Coronary artery (tissue), 2 donors: ENCODE measurements around the gene USP30.

ENCODE experiments used
- DNase-seq: peaks from one replicate; pipeline ENCODE4 v3.0.0-alpha.2; 2017; ENCODE audit warnings: low spot score
- H3K27ac ChIP-seq, 2 donors: fragments of 200-600 bp; sonication (generic); one replicate each; pipeline ENCODE4 v1.5.1; 2016 to 2019
- H3K4me3 ChIP-seq: fragments of 200-600 bp; sonication (generic); 2 replicates; pipeline ENCODE4 v1.5.1; 2016; ENCODE audit warnings: mild to moderate bottlenecking, moderate library complexity
- TF ChIP-seq, protein P1 (sequence below): fragments of 200-600 bp; sonication (generic); IDR thresholded peaks from one replicate; pipeline ENCODE4 v1.5.1; 2019; ENCODE audit warnings: antibody characterized with exemption

The USP30 gene

DNA sequence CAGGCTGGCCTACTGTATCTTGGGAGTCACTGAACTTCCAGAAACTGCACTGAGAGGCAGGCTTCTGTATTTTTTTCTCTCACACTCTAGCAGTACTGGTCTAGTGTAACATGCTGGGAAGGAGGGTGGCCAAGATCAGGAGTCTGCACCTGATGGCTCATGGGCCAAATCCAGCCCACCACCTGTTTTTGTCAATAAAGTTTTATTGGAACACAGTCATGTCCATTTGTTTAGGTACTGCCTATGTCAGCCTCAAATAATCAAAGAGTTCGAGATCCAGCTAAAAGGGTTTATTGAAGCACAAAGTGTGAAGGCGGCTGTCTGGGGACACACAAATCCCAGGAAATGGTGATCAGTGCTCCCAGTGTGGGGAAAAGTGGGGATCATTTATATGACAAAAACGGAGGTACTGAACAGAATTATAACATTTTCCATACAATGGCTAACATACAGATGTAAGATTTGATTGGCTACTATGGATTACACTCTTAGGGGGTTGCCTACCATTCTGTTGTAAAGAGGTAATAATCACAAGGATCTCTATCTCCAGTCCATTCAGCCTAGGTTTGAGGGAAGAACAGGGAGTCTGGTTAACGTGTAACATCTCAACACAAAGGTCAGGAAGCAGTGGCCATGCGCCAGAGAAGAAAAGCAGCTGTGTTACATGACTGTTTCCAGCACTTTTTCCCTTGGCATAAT lies 12.9 kb downstream of the USP30 start:
- no peak for DNase-seq
- Histone ChIP-seq H3K4me3 (no peak overlapping the region), H3K27ac (no peak overlapping the region)
- TF ChIP-seq, protein P1, sequence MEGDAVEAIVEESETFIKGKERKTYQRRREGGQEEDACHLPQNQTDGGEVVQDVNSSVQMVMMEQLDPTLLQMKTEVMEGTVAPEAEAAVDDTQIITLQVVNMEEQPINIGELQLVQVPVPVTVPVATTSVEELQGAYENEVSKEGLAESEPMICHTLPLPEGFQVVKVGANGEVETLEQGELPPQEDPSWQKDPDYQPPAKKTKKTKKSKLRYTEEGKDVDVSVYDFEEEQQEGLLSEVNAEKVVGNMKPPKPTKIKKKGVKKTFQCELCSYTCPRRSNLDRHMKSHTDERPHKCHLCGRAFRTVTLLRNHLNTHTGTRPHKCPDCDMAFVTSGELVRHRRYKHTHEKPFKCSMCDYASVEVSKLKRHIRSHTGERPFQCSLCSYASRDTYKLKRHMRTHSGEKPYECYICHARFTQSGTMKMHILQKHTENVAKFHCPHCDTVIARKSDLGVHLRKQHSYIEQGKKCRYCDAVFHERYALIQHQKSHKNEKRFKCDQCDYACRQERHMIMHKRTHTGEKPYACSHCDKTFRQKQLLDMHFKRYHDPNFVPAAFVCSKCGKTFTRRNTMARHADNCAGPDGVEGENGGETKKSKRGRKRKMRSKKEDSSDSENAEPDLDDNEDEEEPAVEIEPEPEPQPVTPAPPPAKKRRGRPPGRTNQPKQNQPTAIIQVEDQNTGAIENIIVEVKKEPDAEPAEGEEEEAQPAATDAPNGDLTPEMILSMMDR = no peak

DNA sequence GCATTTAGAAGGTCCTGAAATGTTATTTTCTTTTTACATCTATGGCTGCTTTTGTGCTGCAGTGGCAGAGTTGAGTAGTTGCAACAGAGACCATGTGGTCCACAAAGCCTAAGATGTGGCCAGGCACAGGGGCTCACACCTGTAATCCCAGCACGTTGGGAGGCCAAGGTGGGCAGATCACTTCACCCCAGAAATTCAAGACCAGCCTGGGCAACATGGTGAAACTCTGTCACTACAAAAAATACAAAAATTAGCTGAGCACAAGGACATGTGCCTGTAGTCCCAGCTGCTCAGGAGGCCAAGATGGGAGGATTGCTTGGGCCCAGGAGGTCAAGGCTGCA lies 13.4 kb downstream of the USP30 start:
- DNase-seq = no peak
- TF ChIP-seq, protein P1 = no peak
- Histone ChIP-seq H3K27ac (no peak overlapping the region), H3K4me3 (no peak overlapping the region)

DNA sequence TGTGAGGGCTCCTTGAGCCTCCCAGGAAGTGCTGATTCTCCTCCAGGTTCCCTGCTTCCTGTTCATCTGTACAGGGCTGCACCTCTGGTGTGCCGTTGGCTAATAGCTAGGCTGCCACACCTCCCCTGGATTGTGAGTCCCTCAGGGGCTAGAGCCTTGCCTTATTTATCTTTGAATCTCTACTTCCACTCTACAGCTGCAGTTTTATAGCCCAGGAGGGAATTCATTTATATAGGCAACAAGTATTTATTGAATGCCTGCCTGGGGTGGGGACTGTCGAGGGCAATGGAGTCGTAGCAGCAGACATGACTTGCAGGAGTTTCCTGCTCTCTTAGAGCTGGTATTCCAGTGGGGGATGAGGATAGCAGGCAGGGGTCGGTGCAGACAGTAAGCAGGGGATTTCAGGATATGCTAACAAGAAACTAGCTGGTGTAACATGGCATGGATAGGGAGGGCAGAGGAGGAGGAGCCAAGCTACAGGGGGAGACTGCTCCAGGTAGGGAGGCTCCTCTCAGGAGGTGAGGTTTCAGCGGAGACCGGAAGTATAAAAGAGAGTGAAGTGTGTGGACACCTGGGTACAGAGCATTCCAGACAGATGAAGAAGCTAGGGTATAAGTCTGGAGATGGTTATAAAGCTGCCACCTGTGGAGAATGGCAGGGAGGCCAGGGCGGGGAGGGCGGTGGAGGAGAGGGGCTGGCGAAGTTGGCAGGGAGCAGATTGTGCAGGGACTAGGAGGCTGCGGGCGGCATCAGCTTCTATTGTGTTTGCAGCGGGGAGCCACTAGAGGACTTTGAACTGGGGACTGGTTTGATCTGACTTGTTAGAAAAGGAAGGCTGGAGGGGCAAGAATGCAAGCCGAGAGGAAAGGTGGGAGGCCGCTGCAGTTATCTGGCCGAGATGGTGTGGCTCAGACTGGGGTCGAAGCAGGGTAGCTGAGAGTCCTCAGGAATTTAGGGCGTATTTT lies 17.2 kb downstream of the USP30 start:
- no peak overlapping the region for H3K27ac ChIP-seq
- no peak for DNase-seq
- H3K4me3 ChIP-seq = no peak overlapping the region
- TF ChIP-seq, protein P1 = no peak

DNA sequence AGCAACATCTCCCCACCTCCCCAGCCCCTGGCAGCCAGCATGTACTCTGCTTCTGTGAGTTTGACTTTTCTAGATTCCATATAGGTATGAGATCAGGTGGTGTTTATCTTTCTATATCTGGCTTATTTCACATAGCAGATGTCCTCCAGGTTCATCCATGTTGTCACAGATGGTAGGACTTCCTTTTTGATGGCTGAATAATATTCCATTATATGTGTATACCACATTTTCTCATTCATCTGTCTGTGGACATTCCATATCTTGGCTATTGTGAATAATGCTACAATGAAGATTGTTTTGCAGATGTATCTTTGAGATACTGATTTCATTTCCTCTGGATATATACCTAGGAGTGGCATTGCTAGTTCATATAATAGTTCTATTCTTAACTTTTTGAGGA lies 22.5 kb downstream of the USP30 start:
- no peak overlapping the region for H3K27ac ChIP-seq
- TF ChIP-seq, protein P1 = no peak
- no peak for DNase-seq
- no peak overlapping the region for H3K4me3 ChIP-seq

DNA sequence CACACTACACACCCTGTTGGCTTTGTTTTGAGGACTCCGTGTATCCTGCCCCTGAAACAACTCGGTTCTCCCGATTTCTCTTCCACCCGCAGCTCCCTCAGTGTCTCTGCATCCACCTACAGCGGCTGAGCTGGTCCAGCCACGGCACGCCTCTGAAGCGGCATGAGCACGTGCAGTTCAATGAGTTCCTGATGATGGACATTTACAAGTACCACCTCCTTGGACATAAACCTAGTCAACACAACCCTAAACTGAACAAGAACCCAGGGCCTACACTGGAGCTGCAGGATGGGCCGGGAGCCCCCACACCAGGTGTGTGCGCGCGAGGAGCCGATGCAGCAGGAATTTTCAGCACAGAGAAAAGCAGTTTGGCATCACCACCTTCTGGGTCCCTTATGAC lies 30.4 kb downstream of the USP30 start:
- DNase-seq = no peak
- Histone ChIP-seq H3K27ac (no peak overlapping the region), H3K4me3 (no peak overlapping the region)
- TF ChIP-seq, protein P1 = no peak

DNA sequence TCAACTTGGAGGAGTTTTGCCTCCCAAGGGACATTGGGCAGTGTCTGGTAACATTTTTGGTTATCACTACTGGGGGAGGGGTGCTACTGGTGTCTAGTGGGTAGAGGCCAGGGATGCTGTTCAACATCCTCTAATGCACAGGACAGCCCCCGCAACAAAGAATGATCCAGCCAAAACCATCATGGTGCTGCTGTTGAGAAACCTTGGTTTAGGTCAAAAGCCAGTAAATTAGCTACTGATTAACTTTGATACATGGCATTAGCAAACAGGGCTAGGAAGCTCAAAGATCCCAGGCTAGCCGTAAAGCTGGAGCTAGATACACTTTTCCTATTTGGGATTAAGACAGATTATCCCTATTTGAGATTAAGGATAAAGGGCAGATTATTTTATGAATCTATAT lies 32.0 kb downstream of the USP30 start:
- TF ChIP-seq, protein P1 = no peak
- DNase-seq = no peak
- no peak overlapping the region for H3K27ac ChIP-seq
- H3K4me3 ChIP-seq = no peak overlapping the region

DNA sequence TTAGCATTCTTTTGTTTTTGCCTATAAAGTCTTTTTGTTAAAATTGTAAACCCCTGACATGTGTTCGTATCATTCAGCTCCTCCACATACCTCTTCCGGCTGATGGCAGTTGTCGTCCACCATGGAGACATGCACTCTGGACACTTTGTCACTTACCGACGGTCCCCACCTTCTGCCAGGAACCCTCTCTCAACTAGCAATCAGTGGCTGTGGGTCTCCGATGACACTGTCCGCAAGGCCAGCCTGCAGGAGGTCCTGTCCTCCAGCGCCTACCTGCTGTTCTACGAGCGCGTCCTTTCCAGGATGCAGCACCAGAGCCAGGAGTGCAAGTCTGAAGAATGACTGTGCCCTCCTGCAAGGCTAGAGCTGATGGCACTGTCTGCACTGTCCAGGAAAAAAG lies 33.2 kb downstream of the USP30 start:
- no peak for DNase-seq
- TF ChIP-seq, protein P1 = no peak
- Histone ChIP-seq H3K4me3 (no peak overlapping the region), H3K27ac (no peak overlapping the region)
